ENCODE results near the gene HLCS.

Gene HLCS

DNA sequence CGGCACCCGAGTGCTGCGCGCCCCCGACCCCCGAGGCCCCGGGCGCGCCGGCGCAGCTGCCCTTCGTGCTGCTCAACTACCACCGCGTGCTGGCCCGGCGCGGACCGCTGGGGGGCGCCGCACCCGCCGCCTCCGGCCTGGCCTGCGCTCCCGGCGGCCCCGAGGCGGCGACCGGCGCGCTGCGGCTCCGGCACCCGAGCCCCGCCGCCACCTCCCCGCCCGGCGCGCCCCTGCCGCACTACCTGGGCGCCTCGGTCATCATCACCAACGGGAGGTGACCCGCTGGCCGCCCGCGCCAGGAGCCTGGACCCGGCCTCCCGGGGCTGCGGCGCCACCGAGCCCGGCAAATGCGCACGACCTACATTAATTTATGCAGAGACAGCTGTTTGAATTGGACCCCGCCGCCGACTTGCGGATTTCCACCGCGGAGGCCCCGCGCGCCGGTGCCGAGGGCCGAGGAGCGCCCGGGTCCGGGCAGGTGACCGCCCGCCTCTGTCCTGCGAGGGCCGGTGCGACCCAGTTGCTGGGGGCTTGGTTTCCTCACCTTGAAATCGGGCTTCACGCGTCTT is 218.6 kb downstream of the HLCS start:
- DNase-seq (ENCODE audit: low spot score) (no peak), FAIRE-seq (no peak)

DNA sequence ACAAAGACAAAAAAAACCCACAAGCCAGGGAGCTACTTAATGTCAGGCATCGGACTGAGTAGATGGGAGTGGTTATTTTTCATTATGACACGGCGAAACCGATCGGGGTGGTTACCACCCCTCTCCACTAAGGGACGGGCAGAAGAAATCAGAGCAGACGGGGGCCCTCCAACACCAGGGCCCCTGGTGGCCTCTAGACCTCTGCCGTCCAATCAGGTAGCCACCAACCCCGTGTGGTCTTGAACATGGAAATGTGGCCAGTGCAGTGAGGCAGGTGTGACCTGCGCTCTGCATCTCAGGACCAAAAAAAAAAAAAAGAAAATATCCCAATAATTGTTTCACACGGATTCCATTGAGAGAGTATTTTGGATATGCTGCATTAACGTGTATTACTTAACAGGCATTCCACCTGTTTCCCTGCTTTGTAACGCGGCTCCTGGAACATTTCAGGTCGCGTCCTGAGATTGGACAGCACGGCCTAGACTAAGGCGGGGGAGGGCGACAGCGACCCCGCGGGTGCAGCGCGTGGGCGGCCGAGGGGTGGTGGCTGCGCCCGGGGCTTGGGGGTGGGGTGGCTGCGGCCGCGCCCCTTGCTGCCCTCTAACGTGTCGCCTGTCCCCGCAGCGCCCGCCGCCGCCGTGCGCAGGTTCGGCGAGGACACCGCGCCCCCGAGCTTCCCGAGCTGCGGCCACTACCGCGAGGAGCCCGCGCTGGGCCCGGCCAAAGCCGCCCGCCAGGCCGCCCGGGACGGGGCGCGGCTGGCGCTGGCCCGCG is 219.2 kb downstream of the HLCS start:
- FAIRE-seq: no peak
- no peak for DNase-seq (ENCODE audit: low spot score)

DNA sequence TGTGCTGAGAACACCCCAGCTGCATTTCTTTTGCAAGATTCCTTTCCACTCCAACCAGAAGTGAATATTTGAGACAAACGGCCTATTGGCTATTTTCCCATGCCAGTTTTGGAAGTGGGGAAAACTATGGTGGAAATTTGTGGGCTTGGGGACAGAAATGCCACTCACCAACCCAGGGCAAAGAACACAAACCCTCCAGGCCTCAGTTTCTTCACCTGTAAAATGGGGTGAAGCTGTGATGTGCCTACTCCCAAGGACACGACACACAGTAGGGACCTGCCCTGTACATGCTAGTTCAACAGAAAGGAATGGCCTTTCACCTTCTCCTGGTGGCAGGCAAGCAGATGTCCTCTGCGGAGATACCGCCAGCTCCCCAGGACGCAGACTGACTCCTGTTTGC is 221.0 kb downstream of the HLCS start:
- DNase-seq (ENCODE audit: low spot score) (no peak), FAIRE-seq (no peak)

DNA sequence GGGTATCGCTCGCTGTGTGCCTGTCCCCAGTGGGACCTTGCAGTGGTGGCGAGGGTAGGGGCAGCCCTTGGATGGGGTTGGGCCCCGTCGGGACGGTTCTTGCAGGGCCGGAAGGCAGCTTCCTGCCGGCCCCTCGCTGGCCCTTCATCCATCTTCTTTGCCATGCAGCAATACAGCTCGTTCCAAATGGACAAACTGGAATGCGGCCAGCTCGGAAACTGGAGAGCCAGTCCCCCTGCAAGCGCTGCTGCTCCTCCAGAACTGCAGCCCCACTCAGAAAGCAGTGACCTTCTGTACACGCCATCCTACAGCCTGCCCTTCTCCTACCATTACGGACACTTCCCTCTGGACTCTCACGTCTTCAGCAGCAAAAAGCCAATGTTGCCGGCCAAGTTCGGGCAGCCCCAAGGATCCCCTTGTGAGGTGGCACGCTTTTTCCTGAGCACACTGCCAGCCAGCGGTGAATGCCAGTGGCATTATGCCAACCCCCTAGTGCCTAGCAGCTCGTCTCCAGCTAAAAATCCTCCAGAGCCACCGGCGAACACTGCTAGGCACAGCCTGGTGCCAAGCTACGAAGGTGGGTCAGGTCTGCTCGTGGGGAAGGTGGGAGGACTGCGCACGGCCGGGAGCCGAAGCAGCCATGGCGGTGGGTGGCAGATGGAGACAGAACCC is 221.8 kb downstream of the HLCS start:
- DNase-seq (ENCODE audit: low spot score) (no peak), FAIRE-seq (no peak)

DNA sequence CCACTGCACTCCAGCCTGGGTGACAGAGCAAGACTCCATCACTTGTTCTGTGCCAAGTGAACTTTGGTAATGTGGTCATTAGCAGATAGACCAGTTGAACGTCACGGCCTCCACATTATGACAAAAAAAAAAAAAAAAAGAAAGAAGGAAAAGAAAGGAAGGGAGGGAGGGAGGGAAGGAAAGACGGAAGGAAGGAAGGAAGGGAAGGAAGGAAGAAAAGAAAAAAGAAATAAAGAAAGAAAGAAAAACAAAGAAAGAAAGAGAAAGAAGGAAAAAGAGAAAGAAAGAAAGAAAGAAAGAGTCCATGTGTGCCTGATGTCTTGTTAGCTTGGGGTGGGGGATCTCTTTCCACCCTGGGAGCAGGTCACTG is 222.3 kb downstream of the HLCS start:
- no peak for DNase-seq (ENCODE audit: low spot score)
- FAIRE-seq: no peak

DNA sequence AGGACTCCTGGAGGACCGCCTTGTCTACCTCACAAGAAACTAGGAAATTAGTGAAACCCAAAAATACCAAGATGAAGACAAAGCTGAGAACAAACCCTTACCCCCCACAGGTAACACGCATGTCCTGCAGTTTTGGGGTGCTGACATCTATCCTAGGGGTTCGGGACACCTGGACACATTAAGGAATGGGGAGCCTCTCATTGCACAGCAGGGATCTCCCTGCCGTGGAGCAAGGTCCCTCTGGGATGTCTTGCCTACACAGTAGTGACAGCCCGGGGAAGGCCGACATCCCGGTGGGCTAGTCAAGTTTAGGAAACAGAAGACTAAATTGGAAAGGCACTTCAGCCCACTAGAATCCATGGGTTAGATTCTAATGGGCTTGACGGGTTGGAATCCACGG is 223.0 kb downstream of the HLCS start:
- FAIRE-seq: no peak
- no peak for DNase-seq (ENCODE audit: low spot score)

DNA sequence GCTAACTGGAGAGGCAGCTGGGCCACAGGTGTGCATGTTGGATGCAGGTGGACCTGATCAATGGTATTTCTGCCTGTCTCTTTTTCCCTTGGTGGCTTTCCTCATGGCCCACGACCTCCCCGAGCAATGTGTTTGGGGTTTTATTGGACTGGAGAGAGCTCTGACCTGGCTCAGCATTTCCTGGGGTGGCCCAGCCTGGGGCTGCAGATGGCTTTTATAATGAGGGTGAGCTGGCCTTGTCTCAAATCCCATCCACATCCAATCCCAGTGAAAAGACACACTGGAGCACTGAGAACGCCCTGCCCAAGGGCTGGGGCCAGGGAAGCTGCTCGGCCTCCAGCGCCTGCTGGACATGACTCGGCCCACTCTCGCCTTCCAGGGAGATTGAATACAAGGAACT is 223.5 kb downstream of the HLCS start:
- DNase-seq (ENCODE audit: low spot score): no peak

DNA sequence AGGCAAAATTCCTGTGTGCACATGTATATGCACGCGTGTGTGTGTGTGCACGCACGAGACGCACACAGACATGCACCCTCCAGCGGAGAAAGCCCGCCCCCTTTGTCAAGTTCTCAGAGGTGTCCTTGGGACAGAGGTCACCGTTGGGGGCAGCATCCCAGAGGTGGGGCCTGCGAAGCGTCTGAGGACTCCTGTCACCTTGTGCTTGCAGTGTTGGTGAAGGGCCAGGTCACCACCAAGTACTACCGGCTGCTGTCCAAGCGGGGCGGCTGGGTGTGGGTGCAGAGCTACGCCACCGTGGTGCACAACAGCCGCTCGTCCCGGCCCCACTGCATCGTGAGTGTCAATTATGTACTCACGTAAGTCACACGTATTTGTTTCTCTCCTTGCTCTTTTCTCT is 225.0 kb downstream of the HLCS start:
- FAIRE-seq (no peak), DNase-seq (ENCODE audit: low spot score) (no peak)

More for the DNA sequence above, 223.5 kb downstream of the HLCS start:
- FAIRE-seq: no peak

DNA sequence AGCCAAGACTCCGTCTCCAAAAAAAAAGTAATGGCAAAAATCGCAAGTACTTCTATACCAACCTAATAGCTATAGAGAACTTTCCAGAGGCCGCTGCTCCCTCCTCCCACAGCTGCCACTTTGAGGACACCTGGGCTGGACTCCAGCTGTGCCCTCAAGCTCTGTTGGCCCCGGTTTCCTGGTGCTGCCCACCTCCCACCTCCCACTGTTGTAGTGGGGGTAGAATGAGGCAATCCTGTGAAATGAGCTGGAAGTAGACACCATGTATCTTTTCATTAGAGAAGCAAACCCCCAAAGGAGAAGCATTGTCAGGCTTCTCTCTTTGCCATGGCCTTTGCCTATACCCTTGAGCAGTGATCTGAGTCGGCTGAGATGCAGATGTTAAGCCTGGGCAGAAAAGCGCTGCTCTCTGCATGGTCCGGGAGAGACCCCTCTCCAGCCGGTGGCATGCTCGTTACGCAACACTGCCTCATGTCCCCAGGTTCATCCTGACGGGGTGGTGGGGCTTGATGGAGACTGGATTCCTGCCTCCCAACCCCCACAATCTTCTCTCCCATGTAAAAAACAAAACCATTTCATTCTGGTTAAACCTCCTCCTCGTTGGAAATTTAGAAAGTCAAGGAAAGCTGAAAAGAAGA is 227.9 kb downstream of the HLCS start:
- DNase-seq (ENCODE audit: low spot score): no peak
- no peak for FAIRE-seq

DNA sequence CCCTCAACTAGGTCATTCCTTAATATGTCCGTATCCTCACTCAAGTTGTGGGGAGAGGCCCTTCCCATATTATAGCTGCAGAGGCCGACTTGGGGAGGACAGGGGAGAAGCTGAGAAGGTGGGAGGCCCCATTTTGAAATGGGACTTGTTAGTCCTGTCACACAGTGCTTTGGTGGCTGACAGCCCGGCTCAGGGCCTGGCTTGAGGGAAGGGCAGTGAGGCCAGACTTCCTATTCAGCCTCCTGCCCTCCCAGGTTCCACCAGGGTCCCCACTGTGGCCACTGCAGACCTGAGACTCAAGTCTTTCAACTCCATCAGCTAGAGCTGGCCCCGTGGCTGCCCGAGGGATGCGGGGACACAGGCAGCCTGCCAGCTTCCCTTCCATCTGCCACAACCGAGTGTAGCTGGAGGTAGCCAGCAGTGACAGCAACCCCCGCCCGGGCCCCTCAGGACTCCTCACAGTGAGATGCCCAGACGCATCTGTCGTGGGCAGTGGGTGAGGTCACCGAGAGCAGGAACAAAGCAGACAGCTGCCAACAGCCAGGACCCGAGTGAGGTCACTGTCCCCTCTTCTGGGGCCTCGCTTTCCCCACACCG is 230.6 kb downstream of the HLCS start:
- FAIRE-seq (no peak), DNase-seq (ENCODE audit: low spot score) (no peak)

DNA sequence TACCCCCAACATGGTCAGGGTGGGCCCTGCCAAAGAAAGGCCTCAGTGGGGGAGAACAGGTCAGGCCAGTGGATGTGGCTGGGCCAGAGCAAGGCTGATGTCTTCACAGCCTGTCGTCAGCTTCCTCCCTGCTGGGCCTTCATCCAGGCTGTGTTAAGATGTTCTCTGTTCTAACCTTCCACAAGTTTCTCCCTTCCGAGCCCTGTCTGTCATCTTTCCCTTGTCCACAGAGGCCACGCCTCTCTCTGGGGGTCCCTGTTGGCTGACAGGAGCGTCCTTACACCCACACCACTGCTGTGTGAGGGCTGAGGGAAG is 231.3 kb downstream of the HLCS start:
- FAIRE-seq: no peak

DNA sequence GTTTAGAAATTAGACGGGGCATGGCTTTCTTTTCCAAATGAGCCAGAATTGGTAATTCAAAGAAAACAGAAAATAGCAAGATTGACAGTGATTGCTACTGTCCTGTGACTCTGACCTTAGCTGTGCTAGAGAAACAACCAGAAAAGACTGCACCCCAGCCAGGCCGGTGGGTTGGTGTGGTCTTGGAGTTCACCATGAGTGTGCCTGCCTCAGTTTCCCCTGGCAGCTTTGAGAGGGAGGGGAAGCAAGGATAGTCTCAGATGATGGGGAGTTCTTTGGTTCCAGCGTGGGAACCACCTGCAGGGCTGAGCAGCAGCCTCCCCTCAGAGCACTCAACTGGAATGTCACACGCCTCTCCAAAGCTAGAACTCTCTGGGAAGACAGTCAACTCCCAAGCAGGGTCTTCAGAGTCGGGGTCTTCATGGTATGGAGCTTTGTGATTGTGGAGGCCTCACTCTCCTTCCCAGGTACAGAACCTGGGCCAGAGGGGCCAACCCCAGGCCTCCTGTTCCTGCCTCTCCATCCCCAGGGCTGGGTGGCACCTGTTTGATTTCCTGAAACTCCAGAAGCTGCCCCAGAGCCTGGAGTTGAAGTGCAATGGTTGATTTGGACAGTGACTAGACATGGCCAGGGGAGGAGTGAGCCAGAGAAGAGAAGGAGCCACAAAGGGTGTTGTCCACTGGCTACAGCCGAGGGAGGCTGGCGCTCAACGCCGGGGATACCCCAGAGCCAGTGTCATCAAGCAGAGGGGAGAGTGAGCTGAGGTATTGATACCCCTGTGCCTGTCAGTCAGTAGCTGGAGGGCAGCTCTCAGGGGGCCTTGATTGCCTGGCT is 231.9 kb downstream of the HLCS start:
- no peak for FAIRE-seq
- DNase-seq (ENCODE audit: low spot score): no peak

More for the DNA sequence above, 231.3 kb downstream of the HLCS start:
- DNase-seq (ENCODE audit: low spot score): no peak

DNA sequence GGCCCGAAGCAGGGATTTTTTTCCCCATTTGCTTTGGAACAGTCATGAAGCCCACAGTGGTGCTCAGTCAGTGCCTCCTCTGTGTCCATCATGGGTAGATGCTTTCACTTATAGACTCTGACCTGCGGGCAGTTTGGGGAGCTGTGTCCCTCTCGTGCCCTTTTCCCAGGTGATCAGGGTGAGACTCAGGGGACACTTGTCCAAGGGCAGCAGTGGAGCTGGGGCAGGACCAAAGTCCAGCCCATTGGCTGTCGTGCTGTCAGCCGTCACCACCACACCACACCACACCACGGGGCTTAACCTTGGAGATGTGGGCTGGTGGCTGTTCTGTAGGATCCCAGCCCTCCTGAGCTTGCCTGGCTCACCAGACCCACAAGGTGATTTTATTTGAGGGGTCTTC is 232.6 kb downstream of the HLCS start:
- FAIRE-seq: no peak
- no peak for DNase-seq (ENCODE audit: low spot score)

DNA sequence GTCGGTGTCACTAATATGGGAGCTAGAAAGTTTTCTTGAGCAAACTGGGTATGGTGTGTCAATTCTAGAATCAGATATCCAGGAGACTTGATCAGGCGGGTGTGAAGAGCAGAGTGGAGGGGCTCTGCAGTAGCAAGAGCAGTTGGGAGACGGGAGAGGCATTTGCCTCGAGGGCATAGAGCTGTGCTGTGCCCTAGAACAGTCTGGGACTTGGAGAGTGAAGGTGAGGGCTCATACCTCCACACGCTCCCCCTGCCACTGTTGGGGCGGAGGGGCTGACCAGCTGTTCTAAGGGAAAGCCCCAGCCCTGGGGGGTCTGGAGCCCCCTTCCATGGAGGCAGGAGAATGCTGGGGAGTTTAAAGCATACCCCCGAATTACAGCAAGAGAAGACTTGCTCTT is 233.7 kb downstream of the HLCS start:
- FAIRE-seq (no peak), DNase-seq (ENCODE audit: low spot score) (no peak)

DNA sequence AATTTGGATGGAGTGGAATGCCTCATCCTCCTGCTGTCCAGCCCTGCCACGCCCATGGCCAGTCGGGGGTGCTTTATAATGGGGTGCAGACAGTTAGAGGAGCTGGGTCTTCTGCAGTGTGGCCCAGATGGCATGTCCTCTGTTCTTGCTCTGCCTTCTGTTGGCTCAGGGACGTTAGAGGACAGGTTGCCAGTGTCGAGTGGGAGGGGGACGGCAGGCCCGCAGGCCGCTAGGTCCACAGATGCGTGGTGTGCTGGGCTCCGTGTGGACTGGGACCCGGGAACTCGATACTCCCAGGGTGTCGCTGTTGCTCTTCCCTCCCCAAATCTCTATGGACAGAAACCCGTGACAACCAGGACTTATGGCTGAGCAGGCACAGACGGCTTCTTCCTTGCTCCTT is 234.3 kb downstream of the HLCS start:
- FAIRE-seq (no peak), DNase-seq (ENCODE audit: low spot score) (no peak)

DNA sequence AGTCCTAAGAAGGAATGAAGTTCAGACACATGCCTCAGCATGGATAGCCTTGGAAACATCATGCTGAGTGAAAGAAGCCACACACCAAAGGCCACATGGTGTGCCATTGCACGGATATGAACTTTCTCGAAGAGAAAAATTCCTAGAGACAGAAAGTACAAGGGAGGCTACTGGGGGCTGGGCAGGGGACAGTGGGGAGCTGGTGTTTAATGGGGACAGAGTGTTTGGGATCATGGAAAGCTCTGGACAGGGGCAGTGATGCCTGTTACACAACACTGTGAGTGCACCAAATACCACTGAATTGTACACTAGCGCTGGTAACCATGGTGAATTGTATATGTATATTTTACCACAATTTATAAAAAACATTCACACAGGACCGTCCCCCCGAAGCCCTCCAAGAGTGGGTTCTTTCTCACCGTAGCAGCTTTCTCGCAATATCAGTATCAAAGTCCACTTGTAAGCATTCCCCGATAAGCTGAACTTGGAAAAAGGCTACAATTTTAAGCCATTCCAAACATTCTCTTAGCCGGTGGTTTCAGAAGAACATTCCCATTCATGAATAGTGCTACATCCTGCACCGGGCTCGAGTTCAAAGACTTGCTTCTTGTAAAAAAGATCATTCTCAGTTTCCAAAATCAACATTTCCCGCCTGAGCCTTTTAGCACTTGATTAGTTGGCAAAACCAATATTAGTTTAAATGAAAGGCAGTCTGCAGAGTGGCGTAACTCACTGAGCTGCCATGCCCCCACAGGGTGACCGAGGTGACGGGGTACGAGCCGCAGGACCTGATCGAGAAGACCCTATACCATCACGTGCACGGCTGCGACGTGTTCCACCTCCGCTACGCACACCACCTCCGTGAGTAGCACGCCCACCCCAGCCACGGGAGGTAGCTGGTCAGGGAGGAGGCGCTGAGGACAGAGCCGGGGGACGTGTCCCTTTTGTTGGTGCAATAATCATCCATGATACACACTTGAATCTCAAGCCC is 235.9 kb downstream of the HLCS start:
- FAIRE-seq (no peak), DNase-seq (ENCODE audit: low spot score) (no peak)

DNA sequence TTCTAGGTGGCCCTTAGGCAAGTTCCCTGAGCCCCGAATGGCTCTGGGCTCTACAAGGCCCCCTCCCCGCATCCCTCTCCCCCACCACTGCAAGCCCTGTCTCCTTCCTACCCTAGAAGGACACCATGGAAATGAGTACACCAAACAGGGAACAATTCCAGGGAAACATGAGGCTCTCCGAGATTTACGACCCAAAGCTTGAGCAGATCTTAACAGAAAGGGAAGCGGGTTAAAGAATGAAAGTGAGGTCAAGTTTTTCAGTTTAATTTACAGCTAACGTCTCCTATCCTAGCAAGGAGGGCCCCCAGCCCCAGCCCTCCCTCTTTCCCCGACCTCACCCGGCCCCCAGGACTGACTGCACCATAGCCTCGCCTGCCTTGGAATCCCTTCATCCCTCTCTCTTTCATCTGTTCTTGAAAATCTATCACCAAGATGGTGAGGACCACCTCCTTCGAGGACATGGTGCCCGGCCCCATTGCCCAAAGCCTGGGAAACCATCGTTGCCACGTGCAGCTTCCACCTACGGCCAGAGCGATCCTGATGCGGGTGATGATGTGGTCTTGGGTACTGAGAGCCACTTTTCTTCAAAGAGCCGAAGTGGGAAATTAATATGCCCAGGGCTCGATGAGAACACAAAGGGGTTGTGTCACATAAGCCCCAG is 237.0 kb downstream of the HLCS start:
- DNase-seq (ENCODE audit: low spot score) (no peak), FAIRE-seq (no peak)

DNA sequence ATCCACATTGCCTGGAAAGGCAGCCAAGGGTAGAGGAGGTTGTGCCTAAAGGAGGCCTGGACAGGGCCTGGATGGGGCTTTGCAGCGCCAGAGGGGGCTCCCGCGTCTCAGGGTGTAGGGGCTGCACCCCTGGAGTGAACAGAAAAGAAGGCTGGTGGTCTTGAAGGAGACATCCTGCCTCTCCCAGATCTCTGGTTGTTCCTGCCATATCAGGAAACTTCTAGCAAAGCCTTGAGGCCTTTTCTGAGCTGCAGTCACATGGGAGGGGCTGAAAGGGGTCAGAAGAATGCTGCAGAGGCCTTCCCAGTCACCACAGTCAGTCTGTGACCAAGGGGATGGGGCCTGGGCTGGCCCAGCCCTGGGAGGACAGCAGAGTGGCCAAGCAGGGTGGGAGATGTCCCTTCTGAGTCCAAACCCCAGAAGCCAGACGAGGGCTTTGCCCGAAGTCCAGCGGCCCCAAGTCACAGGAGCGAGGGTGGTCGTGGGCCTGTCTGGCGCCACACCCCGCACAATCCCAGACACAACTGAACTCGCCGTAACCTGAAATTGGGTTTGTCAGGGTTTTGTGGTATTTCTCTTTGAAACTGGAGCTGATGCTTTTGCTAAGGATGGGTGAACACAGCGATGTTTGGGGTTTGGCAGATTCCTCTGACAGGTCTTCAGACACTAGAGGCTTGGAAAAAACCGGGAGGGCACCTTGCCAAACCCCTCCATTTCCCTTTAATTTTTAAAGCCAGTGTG is 237.9 kb downstream of the HLCS start:
- DNase-seq (ENCODE audit: low spot score) (no peak), FAIRE-seq (no peak)

DNA sequence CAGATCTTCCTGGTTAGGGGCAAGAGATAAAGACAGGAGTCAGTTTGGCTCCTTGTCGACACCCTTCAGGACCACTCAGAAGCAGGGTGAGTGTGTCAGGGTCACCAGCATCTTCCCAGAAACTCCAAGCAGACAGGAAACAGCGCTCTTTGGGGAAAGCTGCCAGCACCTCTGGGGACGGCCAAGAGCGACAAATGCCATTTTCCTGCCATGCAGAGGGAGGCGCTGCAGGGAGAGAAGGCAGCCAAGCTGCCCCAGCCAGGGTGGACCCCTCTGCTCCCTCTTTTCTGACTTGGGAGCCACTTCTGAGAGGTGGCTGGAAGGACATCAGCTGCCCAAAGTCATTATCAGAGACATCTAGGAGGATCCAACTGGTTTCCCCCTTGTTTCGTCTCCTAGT is 238.6 kb downstream of the HLCS start:
- FAIRE-seq (no peak), DNase-seq (ENCODE audit: low spot score) (no peak)

All from urothelium cell line (cell line).